ENCODE data around the gene WDR27.
"Not testable (repeated sequence)": the region's sequence is repeated elsewhere in the genome, so short reads cannot be mapped to it uniquely, and the experiment has no call there.

The WDR27 gene

DNA sequence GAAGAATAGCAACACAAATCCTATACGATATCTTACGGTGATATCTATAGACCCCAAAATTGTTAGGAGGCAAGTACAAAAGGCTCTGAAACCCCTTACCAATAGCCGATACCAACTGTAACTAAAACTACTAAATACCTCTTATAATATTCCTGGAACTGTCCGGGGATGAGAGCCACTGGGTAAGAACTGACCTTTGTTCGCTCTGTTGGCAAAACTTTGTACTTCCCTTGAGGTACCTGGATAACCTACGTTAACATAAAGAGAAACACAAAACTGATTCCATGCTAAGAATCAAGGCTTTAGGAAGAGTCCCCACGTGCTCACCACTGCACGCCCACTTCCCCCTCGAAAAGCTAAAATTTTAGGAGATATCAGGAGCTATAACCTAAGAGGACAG is 12.8 kb upstream of the WDR27 start:
- in situ Hi-C loops (cut with MboI; ENCODE audit: low pct_unique_long_range_greater_than_20kb, low sequenced_read_pairs) = no loop called here
- no peak for DNase-seq

DNA sequence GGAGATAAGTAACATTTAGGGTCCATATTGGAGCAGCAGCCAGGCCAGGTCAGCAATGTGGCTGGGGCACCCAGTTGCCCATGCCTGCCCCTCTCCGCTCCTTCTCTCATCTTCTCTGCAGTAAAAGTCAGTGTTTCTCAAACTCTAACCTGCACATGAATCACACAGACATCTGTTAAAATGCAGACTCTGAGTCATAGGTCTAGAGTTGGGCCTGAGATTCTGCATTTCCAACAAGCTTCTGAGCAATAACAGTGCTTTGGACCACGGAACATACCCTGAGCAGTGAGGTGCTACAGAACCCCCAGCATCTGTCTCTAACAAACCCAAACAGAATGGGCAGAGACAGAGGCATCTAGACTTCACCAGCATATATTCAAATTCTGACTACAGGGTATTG is 12.3 kb upstream of the WDR27 start:
- in situ Hi-C loops (cut with MboI; ENCODE audit: low pct_unique_long_range_greater_than_20kb, low sequenced_read_pairs) = no loop called here
- no peak for DNase-seq

DNA sequence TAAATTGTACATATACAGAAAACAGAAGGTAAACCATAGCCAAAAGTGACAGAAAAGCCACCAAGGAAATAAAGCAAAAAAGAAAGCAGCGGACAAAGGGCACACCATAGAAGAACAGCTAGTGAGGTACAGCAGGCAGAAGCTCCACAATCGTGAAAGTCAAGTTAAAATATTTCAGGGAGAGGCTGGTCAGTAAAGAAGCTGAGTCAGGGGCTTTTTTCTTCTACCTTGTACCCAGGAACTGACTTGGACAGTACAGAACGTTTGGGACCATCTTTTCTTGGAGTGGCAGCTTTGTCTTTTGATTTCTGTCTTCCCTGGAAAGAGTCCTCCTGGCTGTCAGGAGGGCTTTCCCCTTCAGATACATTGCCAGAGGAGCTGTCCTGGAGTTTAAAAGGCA is 8.2 kb upstream of the WDR27 start:
- in situ Hi-C loops (cut with MboI; ENCODE audit: low pct_unique_long_range_greater_than_20kb, low sequenced_read_pairs) = no loop called here
- no peak for DNase-seq

DNA sequence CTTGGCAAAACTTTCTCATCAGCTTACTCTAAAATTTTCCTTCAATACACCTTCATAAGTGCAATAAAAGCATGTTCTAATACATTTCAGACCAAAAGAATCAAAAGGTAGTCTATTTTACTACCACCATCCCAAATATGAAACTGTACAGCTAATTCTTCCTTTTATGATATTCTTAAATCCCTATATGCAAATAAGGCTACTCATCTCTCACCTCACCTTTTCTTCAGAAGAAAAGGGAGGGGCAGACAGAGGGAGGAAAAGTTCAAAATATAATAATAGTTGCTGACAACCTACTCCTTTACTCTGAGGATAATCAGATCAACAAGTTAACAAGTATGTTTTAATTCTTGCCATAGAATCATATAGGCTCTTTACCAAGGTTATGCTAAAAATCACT is 7.5 kb upstream of the WDR27 start:
- in situ Hi-C loops (cut with MboI; ENCODE audit: low pct_unique_long_range_greater_than_20kb, low sequenced_read_pairs) = no loop called here
- no peak for DNase-seq

DNA sequence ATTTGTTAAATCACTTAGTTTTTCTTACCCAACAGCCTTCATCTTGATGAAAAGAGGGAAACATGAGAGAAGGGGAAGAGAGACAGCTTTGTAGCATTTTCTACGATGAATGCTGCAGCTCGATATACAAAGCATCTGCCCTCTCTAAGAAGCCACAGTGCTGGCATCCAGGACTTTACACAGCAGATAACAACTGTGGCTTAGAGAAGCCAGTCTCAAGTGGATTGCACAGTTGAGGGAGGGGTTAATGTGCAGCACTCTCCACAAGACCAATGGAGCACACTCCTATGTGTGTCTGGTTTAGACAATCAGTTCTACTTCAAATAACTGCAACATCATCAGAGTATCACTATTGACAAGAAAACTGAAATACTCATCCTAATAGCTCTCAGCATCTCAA is 5.9 kb upstream of the WDR27 start:
- in situ Hi-C loops (cut with MboI; ENCODE audit: low pct_unique_long_range_greater_than_20kb, low sequenced_read_pairs) = no loop called here
- no peak for DNase-seq

DNA sequence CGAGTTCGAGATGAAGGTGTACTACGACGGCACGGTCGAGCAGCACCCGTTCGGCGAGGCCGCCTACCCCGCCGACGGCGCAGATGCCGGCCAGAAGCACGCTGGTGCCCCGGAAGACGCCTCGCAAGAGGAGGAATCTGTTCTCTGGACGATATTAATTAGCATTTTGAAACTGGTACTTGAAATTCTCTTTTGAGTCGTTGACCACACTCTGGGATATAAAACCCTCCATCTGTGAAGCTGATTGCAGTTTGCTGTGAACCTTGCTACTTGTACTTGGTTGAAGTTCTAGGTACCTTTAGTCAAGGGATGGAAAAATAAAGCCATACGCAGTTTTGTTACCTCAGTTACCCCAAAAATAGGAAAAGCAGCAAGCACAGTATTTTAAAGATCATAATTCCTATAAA is 1.0 kb upstream of the WDR27 start:
- DNase-seq = no peak
- in situ Hi-C loops (cut with MboI; ENCODE audit: low pct_unique_long_range_greater_than_20kb, low sequenced_read_pairs) = no loop called here

DNA sequence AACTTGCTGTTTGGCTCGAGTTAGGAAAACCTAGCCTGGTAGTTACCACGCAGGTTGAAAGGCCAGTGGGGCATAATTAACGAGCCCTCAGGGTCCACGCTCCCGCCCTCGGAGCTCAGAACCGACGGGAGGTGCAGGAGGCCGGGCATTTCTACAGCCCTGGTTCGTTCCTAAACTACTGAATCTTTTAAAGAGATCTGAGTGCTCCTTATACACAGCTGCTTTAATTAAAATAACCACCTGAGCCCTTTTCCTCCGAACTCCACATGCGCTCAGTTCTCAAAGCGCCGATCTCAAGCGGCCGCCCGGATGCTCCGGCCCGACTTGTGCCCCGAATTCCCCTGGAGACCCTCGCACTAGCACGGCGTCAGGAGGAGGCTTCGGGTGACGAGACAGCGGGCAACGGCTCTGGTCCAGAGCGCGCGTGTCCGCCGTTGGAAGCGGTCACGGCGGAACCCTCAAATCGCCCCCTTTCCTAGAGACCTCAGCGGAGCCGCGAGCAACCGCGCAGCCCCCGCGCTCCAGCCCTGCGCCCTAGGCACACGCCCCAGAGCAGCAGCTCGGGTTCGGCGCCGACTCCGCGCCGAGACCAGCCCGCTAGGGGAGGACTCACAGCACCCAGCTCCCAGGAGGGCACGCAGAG is 397 bp downstream of the WDR27 start:
- in situ Hi-C loops (cut with MboI; ENCODE audit: low pct_unique_long_range_greater_than_20kb, low sequenced_read_pairs) = no loop called here

DNA sequence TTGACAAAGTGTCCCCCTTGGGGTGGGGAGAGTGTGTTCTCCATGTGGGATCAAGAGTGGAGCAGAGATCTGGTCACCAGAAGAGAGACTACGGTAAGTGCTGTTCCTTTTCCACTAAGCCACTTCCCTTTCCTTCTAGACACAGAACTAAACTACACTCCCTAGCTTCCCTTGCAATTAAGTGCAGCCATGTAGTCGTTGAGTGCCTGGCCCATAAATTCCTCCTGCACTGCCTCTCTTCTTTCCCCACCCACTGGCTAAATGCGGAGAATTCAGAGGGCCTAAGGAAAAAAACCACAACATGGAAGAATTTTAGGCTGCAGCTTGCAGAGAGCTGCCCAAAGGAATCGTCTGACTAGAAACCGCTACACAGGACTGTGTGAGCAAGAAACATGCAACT is 1.5 kb downstream of the WDR27 start:
- peak; percentile 83 for DNase-seq
- in situ Hi-C loops (cut with MboI; ENCODE audit: low pct_unique_long_range_greater_than_20kb, low sequenced_read_pairs) = no loop called here

More for the DNA sequence above, 397 bp downstream of the WDR27 start:
- DNase-seq = no peak

DNA sequence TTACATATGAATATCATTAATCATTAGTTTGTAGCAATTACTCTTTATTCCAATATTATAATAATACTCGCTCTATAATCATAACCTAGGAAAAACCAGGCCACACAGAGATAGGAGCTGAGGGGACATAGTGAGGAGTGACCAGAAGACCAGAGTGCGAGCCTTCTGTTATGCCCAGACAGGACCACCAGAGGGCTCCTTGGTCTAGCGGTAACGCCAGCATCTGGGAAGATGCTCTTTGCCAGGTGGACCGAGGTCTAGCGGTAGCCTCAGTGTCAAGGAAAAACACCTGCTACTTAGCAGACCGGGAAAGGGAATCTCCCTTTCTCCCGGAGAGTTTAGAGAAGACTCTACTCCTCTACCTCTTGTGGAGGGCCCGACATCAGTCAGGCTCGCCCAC is 4.7 kb downstream of the WDR27 start:
- DNase-seq; in situ Hi-C loops (cut with MboI; ENCODE audit: low pct_unique_long_range_greater_than_20kb, low sequenced_read_pairs): not testable (repeated sequence)

DNA sequence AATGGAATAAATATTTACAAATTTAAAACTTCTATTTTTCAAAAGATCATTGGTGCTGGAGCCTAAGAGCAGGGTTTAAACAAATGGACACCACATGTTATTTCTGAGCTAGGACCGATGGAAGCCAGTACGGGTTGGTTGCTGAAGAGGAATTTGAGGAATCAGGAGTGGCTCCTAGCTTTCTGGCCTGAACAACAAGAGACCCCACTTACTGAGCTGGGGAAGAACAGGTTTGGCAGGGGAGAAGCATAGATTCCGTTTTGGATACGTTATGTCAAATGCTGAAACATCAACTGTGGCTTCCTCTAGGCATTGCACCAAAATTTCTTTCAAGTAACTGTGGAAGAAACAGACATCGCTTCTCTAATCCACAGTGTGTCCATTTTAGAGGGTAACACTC is 6.7 kb downstream of the WDR27 start:
- DNase-seq = no peak
- in situ Hi-C loops (cut with MboI; ENCODE audit: low pct_unique_long_range_greater_than_20kb, low sequenced_read_pairs) = no loop called here

DNA sequence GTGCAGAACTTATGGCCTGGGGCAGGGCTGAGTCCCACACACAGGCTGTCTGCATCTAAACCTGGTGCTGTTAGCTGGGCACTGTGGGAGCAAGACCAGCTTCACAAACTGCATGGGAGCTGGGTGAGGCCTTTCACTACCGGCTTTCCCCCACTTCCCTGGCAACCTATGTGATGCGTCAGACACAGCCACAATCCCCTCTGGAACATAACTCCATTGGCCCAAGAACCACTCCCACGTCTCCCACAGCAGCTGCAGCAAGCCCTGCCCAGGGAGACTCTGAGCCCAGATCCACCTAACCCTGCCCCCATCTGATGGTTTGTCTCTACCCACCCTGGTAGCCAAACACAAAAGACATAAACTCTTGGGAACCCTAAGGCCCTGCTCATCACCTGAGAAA is 9.3 kb downstream of the WDR27 start:
- no peak for DNase-seq
- in situ Hi-C loops (cut with MboI; ENCODE audit: low pct_unique_long_range_greater_than_20kb, low sequenced_read_pairs) = no loop called here

DNA sequence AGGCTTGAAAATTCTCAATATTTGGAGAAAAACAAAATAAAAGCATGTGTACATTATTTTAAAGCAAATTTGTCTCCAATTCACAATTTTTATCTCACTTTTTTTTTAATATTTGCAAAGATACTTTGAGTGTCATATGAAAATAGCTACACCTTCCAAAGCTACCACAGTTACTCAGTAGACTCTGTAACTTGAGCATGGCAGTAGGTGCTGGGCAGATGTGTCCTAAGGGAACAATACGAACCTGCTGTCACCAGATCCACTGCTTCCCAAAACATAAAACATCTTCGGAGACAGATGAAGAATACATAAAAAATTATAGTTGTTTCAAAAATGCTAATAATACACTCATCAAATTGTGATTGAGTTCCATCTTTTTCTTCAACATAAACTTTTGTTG is 10.6 kb downstream of the WDR27 start:
- in situ Hi-C loops (cut with MboI; ENCODE audit: low pct_unique_long_range_greater_than_20kb, low sequenced_read_pairs) = no loop called here
- DNase-seq = no peak

DNA sequence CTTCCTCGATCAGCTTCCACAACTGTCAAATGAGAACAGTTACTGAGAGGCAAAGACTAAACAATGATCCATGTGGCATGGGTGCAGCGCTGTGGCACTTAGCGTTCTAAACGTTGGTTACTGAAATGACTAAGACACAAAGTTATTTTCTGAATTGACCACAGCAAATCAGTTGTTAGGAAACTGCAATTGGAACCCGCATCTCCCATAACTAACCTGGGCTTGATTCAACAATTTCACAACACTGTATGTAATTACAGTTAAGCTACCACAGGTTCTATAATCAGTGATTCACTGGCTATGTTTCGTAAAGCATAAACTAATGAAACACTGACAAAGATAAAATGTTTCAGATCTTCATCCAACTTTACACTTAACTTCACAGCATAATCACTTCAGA is 12.5 kb downstream of the WDR27 start:
- in situ Hi-C loops (cut with MboI; ENCODE audit: low pct_unique_long_range_greater_than_20kb, low sequenced_read_pairs) = no loop called here
- DNase-seq = no peak

DNA sequence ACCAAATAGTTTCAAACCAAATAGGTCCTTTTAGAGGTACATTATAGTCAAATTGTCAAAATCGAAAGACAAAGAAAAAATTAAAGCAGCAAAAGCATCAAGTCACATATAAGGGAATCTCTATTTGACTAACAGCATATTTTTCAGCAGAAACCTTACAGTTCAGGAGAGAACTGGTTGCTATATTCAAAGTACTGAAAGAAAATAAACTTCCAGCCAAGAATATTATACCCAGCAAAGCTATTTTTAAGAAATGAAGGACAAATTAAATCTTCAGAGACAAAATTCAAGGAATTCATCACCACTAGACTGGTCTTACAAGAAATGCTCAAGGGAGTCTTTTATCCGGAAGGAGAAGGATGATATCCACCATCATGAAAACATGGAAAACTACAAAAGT is 16.0 kb downstream of the WDR27 start:
- no peak for DNase-seq
- in situ Hi-C loops (cut with MboI; ENCODE audit: low pct_unique_long_range_greater_than_20kb, low sequenced_read_pairs) = no loop called here

DNA sequence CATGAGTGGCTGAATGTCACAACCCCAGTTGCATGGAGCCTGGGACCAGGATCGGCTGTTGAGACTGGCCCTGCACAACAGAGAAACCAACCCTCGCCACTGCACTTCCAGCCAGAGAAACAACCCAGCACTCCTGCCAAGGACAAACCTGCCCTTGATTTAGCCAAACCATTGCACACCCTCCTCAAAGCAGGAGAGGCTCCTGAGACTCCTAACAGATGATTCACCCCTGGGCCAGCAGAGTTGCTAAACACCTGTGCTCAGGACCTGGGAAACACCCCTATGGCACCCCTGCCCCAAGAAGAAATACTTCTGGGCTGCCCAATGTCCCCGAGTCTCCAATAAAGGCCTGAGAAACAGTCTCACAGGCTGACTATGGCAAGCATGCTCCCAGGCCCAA is 17.8 kb downstream of the WDR27 start:
- DNase-seq = no peak
- in situ Hi-C loops (cut with MboI; ENCODE audit: low pct_unique_long_range_greater_than_20kb, low sequenced_read_pairs) = no loop called here

DNA sequence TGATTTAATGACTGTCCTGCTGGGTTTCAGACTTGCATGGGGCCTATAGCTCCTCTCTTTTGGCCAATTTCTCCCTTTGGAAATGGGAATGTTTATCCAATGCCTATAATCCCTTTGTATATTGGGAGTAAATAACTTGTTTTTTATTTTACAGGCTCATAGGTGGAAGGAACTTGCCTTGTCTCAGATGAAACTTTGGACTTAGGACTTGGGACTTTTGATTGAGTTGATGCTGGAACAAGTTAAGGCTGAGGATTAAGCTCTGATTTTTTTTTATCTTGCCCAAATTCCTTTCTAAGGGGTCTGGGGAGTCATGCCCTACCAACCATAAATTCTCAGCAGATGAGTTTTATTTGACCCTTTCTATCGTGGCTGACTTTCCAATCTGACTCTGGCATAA is 23.5 kb downstream of the WDR27 start:
- DNase-seq = no peak
- in situ Hi-C loops (cut with MboI; ENCODE audit: low pct_unique_long_range_greater_than_20kb, low sequenced_read_pairs) = no loop called here

DNA sequence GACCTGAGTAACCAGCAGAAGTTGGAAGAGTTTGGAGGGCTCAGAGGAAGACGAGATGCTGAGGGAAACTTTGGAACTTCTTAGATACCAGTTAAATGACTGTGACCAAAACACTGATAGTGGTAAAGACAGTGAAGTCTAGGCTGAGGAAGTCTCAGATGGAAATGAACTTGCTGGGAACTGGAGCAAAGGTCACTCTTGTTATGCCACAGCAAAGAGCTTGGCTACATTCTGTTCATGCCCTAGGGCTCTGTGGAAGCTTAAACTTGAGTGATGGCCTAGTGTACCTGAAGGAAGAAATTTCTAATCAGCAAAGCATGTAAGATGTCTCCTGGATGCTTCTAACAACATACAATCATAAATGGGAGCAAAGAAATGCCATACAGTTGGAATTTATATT is 24.7 kb downstream of the WDR27 start:
- in situ Hi-C loops (cut with MboI; ENCODE audit: low pct_unique_long_range_greater_than_20kb, low sequenced_read_pairs) = no loop called here
- no peak for DNase-seq

DNA sequence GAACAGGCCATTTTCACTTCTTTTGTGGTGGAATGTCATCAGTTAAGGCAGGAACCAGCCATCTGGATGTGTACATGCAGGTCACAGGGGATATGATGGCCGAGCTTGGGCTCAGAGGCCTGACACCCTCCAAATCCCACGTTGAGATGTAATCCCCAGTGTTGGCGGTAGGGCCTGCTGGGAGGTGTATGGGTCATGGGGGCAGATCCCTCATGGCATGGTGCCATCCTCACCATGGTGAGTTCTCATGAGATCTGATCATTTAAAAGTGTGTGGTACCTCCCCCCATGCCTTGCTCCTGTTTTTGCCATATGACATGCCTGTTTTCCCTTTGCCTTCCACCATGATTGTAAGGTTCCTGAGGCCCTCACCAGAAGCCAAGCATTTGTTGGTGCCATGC is 26.8 kb downstream of the WDR27 start:
- in situ Hi-C loops (cut with MboI; ENCODE audit: low pct_unique_long_range_greater_than_20kb, low sequenced_read_pairs) = no loop called here
- no peak for DNase-seq

DNA sequence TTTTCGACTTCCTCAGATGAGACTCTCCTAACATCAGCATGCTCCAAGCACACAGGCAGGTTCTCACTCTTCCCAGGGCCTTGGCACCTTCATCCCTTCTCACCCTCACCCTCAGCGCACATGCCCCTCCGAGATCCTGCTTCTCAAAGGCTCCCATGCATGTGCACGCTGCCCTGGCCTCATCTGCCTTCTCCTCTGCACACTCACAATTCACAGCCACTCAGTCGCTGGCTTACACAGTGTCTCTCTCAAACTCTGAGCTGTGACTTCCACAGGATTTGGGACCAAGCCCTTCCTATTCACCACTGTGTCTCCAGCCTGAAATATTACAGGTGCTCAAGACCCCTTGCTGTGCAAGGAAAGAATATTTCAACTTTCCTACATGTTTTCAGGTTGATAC is 30.3 kb downstream of the WDR27 start:
- in situ Hi-C loops (cut with MboI; ENCODE audit: low pct_unique_long_range_greater_than_20kb, low sequenced_read_pairs) = no loop called here
- DNase-seq = no peak

DNA sequence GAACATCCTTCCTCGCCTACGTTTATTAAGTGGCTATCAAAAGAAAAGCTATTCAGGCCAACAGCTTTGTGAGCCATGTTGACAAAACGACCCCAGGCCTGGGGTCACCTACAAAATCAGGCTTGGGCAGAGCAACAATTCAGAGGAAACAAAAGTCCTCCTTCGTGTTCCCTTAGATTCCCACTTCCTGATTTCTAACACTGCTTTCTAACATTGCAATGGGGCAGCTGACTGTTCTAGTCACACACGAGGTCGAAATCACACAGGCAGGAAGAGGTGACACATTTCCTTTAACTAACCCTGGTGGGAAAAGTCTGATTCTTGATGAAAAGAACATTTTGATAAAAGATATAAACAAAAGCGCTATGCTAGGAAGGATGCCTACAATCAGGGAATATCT is 31.9 kb downstream of the WDR27 start:
- in situ Hi-C loops (cut with MboI; ENCODE audit: low pct_unique_long_range_greater_than_20kb, low sequenced_read_pairs) = no loop called here
- DNase-seq = peak; percentile 35

DNA sequence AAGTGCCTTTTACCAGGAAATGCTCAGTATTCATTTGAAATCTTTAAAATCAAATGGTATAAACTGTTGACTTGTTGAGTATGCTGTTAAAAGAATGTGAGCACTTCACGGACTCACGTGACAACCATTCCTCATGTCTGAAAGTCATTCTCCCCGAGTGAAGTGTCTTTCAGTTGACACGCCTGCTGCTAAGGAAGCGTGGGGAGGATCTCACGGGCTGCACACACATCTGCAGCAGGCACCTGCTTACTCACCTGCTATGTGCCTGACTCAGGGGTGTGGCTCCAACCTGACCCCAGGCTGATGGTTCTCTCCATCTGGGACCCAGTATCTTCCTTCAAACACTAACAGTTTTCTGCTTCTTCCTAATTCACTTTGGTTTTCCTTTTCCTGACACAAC is 32.7 kb downstream of the WDR27 start:
- in situ Hi-C loops (cut with MboI; ENCODE audit: low pct_unique_long_range_greater_than_20kb, low sequenced_read_pairs) = no loop called here
- no peak for DNase-seq
